OCI-LY1 (cell line): ENCODE measurements around the gene DMWD.
"Not testable (repeated sequence)": the region's sequence is repeated elsewhere in the genome, so short reads cannot be mapped to it uniquely, and the experiment has no call there.

ENCODE experiments used
- H2AFZ ChIP-seq: fragments of 200-600 bp; sonication (generic), shearing (Covaris generic); 2 replicates; pipeline ENCODE4 v1.6.0; 2014; ENCODE audit warnings: antibody characterized with exemption, mild to moderate bottlenecking, low read length
- H3F3A ChIP-seq: fragments of 200-600 bp; sonication (generic), shearing (Covaris generic); 2 replicates; pipeline ENCODE4 v1.6.0; 2014; ENCODE audit warnings: mild to moderate bottlenecking, antibody characterized with exemption, low read length, moderate library complexity; ENCODE audit not compliant: insufficient read depth
- H3K27ac ChIP-seq: fragments of 200-600 bp; sonication (generic); 2 replicates; pipeline ENCODE4 v1.5.1; 2014; ENCODE audit warnings: low read length, mixed run types, mild to moderate bottlenecking, low read depth; ENCODE audit not compliant: poor library complexity, severe bottlenecking
- H3K27me3 ChIP-seq: fragments of 200-600 bp; sonication (generic); 2 replicates; pipeline ENCODE4 v1.6.0; 2014; ENCODE audit warnings: antibody characterized with exemption, mild to moderate bottlenecking, low read length, moderate library complexity; ENCODE audit not compliant: insufficient read depth
- H3K36me3 ChIP-seq: fragments of 200-600 bp; sonication (generic); 2 replicates; pipeline ENCODE4 v1.6.1; 2014; ENCODE audit warnings: mild to moderate bottlenecking, antibody characterized with exemption, low read length, moderate library complexity, mixed read lengths; ENCODE audit not compliant: insufficient read depth
- H3K4me1 ChIP-seq: fragments of 200-600 bp; sonication (generic); 2 replicates; pipeline ENCODE4 v1.5.1; 2014; ENCODE audit warnings: mild to moderate bottlenecking, low read length, moderate library complexity; ENCODE audit not compliant: insufficient read depth, severe bottlenecking
- H3K4me2 ChIP-seq: fragments of 200-600 bp; sonication (generic), shearing (Covaris generic); 2 replicates; pipeline ENCODE4 v1.6.1; 2014; ENCODE audit warnings: low read length
- H3K4me3 ChIP-seq: fragments of 200-600 bp; sonication (generic); 2 replicates; pipeline ENCODE4 v1.5.1; 2014; ENCODE audit warnings: low read length, low read depth, mild to moderate bottlenecking, mixed read lengths; ENCODE audit not compliant: poor library complexity, severe bottlenecking
- H3K79me2 ChIP-seq: fragments of 200-600 bp; shearing (Covaris generic); 2 replicates; pipeline ENCODE4 v1.6.1; 2016; ENCODE audit warnings: mixed run types, low read length, mixed read lengths; ENCODE audit not compliant: insufficient read depth
- H3K9ac ChIP-seq: fragments of 200-600 bp; sonication (generic), shearing (Covaris generic); 2 replicates; pipeline ENCODE4 v1.6.1; 2014; ENCODE audit warnings: mild to moderate bottlenecking, low read length, mixed read lengths
- H3K9me2 ChIP-seq: fragments of 200-600 bp; sonication (generic), shearing (Covaris generic); 2 replicates; pipeline ENCODE4 v1.6.1; 2014; ENCODE audit warnings: low read depth, mild to moderate bottlenecking, low read length, mixed read lengths
- H3K9me3 ChIP-seq: fragments of 200-600 bp; shearing (Covaris generic); 2 replicates; pipeline ENCODE4 v1.6.1; 2014; ENCODE audit warnings: low read length, mixed read lengths
- H4K20me1 ChIP-seq: fragments of 200-600 bp; sonication (generic), shearing (Covaris generic); 2 replicates; pipeline ENCODE4 v1.6.0; 2016; ENCODE audit warnings: mild to moderate bottlenecking, low read length; ENCODE audit not compliant: insufficient read depth
- CTCF ChIP-seq: fragments of 200-600 bp; sonication (generic), shearing (Covaris generic); IDR thresholded peaks from 2 replicates; pipeline ENCODE4 v1.5.1; 2017; ENCODE audit warnings: mild to moderate bottlenecking, antibody characterized with exemption, low read length, moderate library complexity, mixed read lengths
- EZH2 ChIP-seq: fragments of 200-600 bp; sonication (generic), shearing (Covaris generic); IDR thresholded peaks from 2 replicates; pipeline ENCODE4 v1.8.0; 2017; ENCODE audit warnings: borderline replicate concordance, mixed run types, mild to moderate bottlenecking, antibody characterized with exemption, low read length, moderate library complexity, mixed read lengths

DMWD gene

GRCh38 chr19:45804140-45804958 is 11.7 kb upstream of the DMWD start:
- no peaks in the 10 kb centered on the region for H4K20me1 ChIP-seq
- H3F3A ChIP-seq: no peaks in the 10 kb centered on the region; the same call in 1 of the 2 replicates
- TF ChIP-seq EZH2 (no peak), CTCF (no peak)
- H3K9ac ChIP-seq: no peak overlapping the region
- H3K79me2 ChIP-seq: no peaks in the 10 kb centered on the region
- H3K27ac ChIP-seq: no peak overlapping the region
- peaks cover 19% of the 10 kb centered on the region for H3K4me1 ChIP-seq
- no peaks in the 10 kb centered on the region for H3K36me3 ChIP-seq
- H2AFZ ChIP-seq: no peak overlapping the region
- no peak overlapping the region for H3K4me2 ChIP-seq
- H3K27me3 ChIP-seq: no peaks in the 10 kb centered on the region
- no peaks in the 10 kb centered on the region for H3K9me3 ChIP-seq
- no peaks in the 10 kb centered on the region for H3K9me2 ChIP-seq
- no peak overlapping the region for H3K4me3 ChIP-seq

- H2AFZ ChIP-seq: no peak overlapping the region
- H3K9ac ChIP-seq: no peak overlapping the region
- no peaks in the 10 kb centered on the region for H4K20me1 ChIP-seq
- no peaks in the 10 kb centered on the region for H3K9me2 ChIP-seq
- H3K27me3 ChIP-seq: no peaks in the 10 kb centered on the region
- no peak overlapping the region for H3K4me3 ChIP-seq
- H3K4me2 ChIP-seq: no peak overlapping the region
- H3K9me3 ChIP-seq: no peaks in the 10 kb centered on the region
- no peaks in the 10 kb centered on the region for H3F3A ChIP-seq
- H3K36me3 ChIP-seq: no peaks in the 10 kb centered on the region
- H3K79me2 ChIP-seq: no peaks in the 10 kb centered on the region
- H3K4me1 ChIP-seq: peaks cover 24% of the 10 kb centered on the region
- TF ChIP-seq EZH2 (no peak), CTCF (no peak)
- H3K27ac ChIP-seq: no peak overlapping the region
Observed at GRCh38 chr19:45801603-45802175, 9.0 kb upstream of the DMWD start.

GRCh38 chr19:45800070-45800553 is 7.5 kb upstream of the DMWD start:
- Histone ChIP-seq H2AFZ (no peak overlapping the region), H3K36me3 (no peaks in the 10 kb centered on the region), H3K27ac (no peak overlapping the region), H4K20me1 (no peaks in the 10 kb centered on the region), H3K4me3 (no peak overlapping the region), H3K4me1 (peaks cover 24% of the 10 kb centered on the region), H3K9ac (no peak overlapping the region), H3K9me2 (no peaks in the 10 kb centered on the region), H3K4me2 (no peak overlapping the region), H3K27me3 (no peaks in the 10 kb centered on the region), H3F3A (no peaks in the 10 kb centered on the region), H3K9me3 (no peaks in the 10 kb centered on the region), H3K79me2 (no peaks in the 10 kb centered on the region)
- TF ChIP-seq CTCF (no peak), EZH2 (no peak)

GRCh38 chr19:45799541-45799940 is 6.9 kb upstream of the DMWD start:
- not testable (repeated sequence) for H3K4me3 ChIP-seq, H3F3A ChIP-seq, H3K4me2 ChIP-seq, H4K20me1 ChIP-seq, H3K27ac ChIP-seq, H3K9me2 ChIP-seq, H2AFZ ChIP-seq, H3K27me3 ChIP-seq, H3K79me2 ChIP-seq, H3K36me3 ChIP-seq, H3K9ac ChIP-seq, H3K9me3 ChIP-seq
- peaks cover 24% of the 10 kb centered on the region for H3K4me1 ChIP-seq
